Stimulated activated CD4-positive, alpha-beta T cell treated with anti-CD3 and anti-CD28 coated beads, Interleukin-15, amount 100 ng/mL, for 24 hours (primary cell): ENCODE measurements around the gene CHKA.

Source experiments
- DNase-seq: peaks from one replicate; pipeline ENCODE4 v3.0.0-alpha.2; 2020

The CHKA gene

GRCh38 chr11:68121067-68121899 lies at the start of gene CHKA:
TSS of gene CHKA (minus strand) at chr11:68121388. CDS start at chr11:68121177, 211 bp downstream.
- DNase-seq = peak; percentile 93

DNA sequence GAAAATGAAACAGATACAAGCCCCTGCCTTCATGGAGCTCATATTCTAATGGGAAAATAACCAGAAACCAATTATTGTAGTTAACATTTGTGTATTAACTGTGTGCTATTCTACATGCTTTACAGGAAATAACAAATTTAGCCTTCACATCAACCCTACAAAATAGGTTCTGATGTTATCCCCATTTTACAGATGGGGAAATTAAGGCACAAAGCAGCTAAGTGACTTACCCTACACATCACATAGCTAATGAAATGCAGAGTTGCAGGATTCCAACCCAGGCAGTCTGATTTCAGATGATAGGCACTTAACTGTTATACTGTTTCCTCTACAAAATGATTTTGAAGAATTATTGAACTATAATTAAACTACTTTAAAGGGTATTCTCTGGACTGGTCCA lies 48.3 kb upstream of the CHKA start:
- no peak for DNase-seq

DNA sequence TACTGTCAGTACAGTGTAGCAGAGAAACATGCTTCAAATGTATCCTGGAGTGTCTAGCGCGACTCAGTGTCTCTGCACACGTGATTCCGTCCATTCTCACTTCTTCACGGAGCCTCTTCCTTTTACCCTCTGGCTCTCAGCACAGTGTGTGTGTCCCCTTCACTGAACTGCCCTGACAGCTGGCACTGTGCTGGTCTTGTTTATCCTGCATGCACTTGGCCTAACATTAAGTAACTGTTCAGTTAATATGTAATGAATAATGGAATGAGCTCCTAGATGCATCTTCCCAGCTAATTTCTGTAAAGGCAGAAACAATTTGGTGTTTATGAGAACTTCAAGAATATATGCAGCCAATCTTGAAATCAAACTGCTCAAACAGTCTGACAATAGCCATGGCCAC lies 47.5 kb upstream of the CHKA start:
- DNase-seq = no peak

GRCh38 chr11:68167474-68167873 lies 46.3 kb upstream of the CHKA start:
- no peak for DNase-seq

- DNase-seq = no peak
Measured at GRCh38 chr11:68166969-68167368, 45.8 kb upstream of the CHKA start.

GRCh38 chr11:68165601-68166000 lies 44.4 kb upstream of the CHKA start:
- no peak for DNase-seq

DNA sequence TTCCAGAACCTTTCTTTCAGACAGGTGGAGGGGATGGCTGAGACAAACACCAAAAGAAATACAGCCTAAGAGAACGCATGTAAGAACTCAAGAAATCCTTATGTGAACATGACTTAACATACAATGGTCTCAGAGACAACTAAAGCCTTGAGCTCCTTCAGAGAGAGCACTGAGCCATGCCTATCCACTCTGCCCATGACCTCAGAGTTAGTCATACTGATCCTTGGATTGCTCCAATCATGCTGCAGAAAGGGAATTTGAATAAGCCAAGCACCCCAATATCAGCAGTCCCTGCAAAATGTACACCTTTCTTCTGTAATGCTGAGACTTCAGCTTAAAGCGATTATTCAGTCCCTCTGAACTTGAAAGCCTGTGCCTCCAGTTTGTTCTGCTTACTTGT lies 43.2 kb upstream of the CHKA start:
- no peak for DNase-seq

GRCh38 chr11:68163691-68164090 lies 42.5 kb upstream of the CHKA start:
- DNase-seq = no peak

DNA sequence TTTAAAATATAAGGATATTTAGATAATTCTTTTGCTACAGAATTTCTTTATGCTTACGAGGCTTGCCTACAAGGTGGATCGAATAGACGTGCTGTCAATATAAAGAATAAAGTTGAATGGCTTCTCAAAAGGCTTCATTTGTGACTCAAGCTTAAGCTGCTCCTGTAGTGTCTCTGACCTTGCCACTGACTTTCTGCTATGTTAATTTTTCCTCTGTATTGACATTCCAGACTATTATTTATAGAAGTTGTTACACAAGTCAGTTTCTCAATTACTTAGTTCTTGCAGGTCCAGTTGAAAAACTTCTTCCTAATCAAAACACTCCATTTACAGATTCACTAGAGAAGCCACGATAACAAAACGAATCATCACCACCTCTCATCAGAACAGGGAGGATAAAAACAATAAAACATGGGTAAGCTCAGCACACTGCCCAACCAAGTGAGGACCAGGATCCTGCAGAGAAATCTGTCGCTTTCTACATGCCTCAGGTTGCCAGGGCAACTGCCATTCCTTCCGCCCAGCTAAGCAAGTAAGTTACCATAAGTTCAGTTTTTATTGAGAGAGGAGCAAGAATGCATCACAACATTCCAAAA lies 39.0 kb upstream of the CHKA start:
- no peak for DNase-seq

- DNase-seq = no peak
Measured at GRCh38 chr11:68159665-68160064, 38.5 kb upstream of the CHKA start.

GRCh38 chr11:68159161-68159560 lies 38.0 kb upstream of the CHKA start:
- DNase-seq = no peak

GRCh38 chr11:68158580-68158979 lies 37.4 kb upstream of the CHKA start:
- no peak for DNase-seq

DNA sequence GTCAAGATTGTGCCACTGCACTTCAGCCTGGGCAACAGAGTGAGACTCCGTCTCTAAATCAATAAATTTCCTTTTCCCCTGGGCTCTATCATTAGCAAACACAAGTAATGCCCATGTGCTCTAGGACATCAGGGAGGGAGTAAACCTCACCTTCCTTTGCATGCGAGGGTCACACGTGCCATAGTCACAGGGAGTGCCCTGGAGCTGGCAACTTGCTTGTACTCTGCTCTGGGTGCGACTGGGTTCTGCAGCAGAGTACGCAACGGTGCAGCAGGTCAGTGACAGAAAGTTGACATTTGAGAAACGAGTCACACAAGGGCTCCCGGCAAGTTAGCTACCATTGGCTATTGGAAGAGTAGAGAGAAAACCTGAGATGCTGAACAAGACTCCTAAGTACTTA lies 32.6 kb upstream of the CHKA start:
- no peak for DNase-seq

DNA sequence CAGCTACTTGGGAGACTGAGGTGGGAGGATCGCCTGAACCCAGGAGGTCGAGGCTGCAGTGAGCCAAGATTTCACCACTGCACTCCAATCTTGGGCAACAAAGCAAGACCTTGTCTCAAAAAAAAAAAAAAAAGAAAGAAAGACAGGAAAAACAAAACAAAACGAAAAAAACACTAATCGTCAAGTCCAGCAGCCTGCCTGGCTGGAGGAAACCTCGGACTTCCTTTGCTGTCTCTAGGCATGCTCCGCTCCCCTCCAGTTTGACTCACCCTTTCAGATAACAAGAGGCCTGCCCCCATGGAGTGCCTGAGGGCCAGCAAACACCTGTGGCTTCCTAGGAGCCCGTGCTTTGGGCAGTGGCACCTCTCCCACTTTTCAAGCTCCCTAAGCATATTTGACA lies 28.8 kb upstream of the CHKA start:
- DNase-seq = no peak

DNA sequence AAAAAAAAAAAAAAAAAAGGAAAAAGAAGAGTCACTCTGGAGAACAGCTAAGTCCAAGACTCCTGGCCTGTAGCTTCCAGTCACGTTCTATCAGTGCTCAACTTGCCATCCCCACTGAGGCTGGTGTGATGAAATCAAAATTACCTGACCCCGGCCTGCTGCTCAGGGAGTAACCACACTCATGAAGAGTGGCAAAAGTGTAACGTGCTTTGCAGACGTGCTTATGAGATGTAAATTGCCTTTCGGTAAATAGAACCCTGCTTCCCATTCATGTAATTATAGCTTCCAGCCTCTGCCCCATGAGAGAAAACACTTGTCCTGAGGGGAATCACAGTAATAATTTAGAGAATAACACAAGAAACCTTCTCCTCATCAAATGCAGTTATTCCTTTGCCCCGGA lies 28.2 kb upstream of the CHKA start:
- DNase-seq = no peak

GRCh38 chr11:68148879-68149278 lies 27.7 kb upstream of the CHKA start:
- DNase-seq = no peak

DNA sequence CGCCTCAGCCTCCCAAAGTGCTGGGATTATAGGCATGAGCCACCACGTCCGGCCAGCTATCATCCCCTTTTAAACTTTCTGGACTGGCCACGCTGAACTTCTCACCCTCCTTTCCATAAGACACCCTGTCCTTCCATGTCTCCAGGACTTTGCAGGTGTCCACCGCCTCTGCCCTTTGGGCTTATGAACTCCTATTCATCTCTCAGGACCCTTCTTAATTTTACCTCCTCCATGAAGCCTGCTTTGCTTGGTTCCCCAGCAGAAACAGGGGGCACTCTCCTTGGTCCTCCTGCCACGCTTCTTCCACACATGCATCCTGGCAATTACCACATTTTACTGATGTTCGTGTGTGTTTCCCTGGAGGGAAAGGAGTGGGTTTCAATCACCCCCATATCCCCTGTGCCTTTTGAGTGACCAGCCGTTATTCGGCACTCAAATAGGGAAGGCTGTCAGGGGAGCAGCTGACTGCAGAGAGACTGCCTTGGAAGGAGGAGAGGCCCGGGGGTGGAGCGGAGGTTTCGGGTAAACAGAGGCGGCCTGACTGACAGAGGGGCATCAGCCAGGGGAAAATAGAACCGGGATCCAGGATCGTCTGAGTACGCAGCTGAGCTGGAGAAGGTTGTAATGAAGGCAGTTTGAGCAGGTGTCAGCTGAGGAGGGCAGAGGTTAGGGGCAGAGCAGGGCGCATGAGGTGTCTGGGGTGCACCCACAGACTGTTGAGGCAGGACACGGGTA lies 27.1 kb upstream of the CHKA start:
- no peak for DNase-seq

DNA sequence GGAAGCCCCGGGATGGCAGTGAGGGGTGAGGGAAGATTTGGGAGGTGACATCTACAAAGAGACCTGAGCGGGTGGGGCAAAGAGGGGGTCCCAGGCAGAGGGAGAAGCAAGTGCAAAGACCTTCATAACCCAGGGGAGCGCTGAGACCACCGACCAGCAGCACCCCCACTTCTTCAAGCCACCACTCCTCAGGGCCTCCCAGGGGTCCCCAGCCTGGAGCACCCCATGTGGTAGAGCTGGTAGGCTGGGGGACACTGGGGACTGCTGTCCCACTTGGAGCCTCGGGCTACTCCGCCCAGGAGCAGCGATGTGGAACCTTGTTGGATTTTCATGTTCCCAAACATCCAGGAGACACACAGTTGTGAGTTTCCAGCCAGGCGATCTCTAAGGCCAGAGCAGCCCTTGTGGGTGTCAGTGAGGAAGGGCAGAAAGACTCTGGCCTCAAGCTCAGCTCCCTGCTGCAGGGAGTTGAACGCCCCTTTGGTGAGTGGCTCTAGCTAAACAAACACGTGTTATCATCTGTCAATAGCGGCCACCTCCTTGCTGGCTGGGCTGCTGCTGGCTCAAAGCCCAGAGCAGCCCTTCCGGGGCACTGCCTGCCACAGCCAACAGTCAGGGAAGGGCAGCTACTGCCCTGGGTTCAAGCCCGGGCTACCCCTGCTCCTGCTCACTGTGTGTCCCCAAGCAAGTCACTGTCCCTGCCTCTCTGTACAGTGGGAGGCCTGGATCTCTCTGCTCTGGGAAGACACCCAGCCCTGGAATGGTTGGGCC lies 25.7 kb upstream of the CHKA start:
- no peak for DNase-seq

- no peak for DNase-seq
Measured at GRCh38 chr11:68146010-68146540, 24.9 kb upstream of the CHKA start.

DNA sequence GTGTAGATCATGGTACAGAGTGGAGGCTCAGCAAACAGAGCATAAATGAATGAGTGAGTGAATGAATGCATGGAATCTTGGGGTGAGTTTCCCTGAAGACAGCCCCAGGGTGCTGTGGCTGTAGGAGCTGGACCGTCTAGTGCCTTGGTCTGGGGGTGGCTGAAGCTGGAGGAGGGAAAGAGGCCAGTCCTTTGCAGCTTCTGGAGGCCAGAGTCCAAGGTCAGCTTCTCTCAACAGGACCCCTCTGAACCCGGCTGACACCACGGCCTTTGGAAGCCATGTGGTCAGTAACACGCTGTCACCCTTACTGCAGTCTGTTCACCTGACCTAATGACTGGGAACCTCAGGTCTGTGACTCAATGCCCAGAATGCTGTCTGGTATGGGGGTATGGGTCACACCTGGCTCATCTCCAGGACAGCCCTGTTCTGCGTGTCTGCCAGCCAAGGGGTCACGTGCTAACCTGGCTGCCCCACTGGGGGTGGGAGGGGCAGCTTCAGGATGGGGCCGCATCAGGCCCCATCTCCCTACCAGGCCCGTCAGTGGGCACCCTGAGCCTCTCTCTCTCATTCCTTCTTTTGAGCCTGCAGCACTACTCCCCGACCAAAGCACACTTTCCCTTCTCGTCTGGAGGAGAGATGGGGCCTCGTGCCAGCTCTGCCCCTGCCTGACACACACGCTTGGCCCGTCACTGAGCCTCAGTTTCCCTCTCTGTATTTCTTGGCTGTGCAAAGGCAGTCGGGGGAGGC lies 24.1 kb upstream of the CHKA start:
- no peak for DNase-seq

DNA sequence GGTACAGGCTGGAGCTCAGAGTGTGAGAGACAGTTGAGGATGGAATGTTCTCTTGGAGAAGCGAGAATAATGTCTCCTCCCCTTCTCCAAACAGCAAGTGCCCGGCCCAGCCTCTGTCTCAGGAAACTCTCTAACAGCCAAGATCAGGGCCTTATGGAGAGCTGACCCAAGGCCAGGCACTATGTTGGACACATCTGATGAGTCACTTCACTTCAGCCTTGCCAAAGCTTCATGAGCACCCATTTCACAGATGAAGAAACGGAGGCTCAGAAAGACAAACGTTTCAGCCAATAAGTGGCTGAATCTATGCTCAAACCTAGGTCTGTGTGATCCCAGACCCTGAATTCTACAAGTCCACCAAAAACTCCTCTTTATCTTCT lies 22.1 kb upstream of the CHKA start:
- DNase-seq = no peak
